H9 (cell line): ENCODE results near the gene OR1J1. TPM values are rescaled to one million over a fixed set of nuclear protein-coding genes. Genes with fewer than 3 reads are reported as not detected.

Experiments used
- DNase-seq: peaks from one replicate; pipeline ENCODE4 v3.0.0-alpha.2; 2017
- H2AFZ ChIP-seq: one replicate; pipeline ENCODE4 v1.6.1; 2013; ENCODE audit warnings: mild to moderate bottlenecking, low read length, control low read depth, moderate library complexity
- H2AK5ac ChIP-seq: 2 replicates; pipeline ENCODE4 v1.6.1; 2013; ENCODE audit warnings: low read length, control low read depth, mixed read lengths; ENCODE audit not compliant: insufficient read length
- H2BK120ac ChIP-seq: one replicate; pipeline ENCODE4 v1.6.1; 2013; ENCODE audit warnings: low read depth, mild to moderate bottlenecking, low read length, control low read depth, inconsistent platforms; ENCODE audit not compliant: poor library complexity, severe bottlenecking
- H2BK12ac ChIP-seq: 2 replicates; pipeline ENCODE4 v1.6.1; 2013; ENCODE audit warnings: low read length, control low read depth, mixed read lengths, low read depth; ENCODE audit not compliant: insufficient read length
- H2BK15ac ChIP-seq: 2 replicates; pipeline ENCODE4 v1.6.1; 2013; ENCODE audit warnings: low read depth, low read length, control low read depth
- H2BK20ac ChIP-seq: one replicate; pipeline ENCODE4 v1.6.1; 2013; ENCODE audit warnings: low read depth, mild to moderate bottlenecking, low read length, control low read depth, inconsistent platforms; ENCODE audit not compliant: poor library complexity, severe bottlenecking
- H2BK5ac ChIP-seq: 2 replicates; pipeline ENCODE4 v1.6.1; 2013; ENCODE audit warnings: low read length, control low read depth, mixed read lengths; ENCODE audit not compliant: insufficient read length
- H3K14ac ChIP-seq: 2 replicates; pipeline ENCODE4 v1.6.1; 2013; ENCODE audit warnings: low read length, control low read depth; ENCODE audit not compliant: insufficient read depth
- H3K18ac ChIP-seq: 2 replicates; pipeline ENCODE4 v1.6.1; 2013; ENCODE audit warnings: low read depth, mild to moderate bottlenecking, mixed read lengths, low read length, control low read depth; ENCODE audit not compliant: insufficient read length
- H3K23ac ChIP-seq: 2 replicates; pipeline ENCODE4 v1.6.1; 2013; ENCODE audit warnings: low read length, control low read depth, mixed read lengths, low read depth; ENCODE audit not compliant: insufficient read length
- H3K23me2 ChIP-seq: 2 replicates; pipeline ENCODE4 v1.6.1; 2013; ENCODE audit warnings: low read depth, mild to moderate bottlenecking, mixed read lengths, low read length, control low read depth; ENCODE audit not compliant: insufficient read length, poor library complexity, severe bottlenecking
- H3K27ac ChIP-seq: 2 replicates; pipeline ENCODE4 v1.5.1; 2013; ENCODE audit warnings: low read length, control low read depth, mixed read lengths, low read depth; ENCODE audit not compliant: insufficient read length
- H3K27me3 ChIP-seq: 2 replicates; pipeline ENCODE4 v1.6.1; 2013; ENCODE audit warnings: low read length, control low read depth, inconsistent platforms; ENCODE audit not compliant: insufficient read depth
- H3K4ac ChIP-seq: 2 replicates; pipeline ENCODE4 v1.6.1; 2013; ENCODE audit warnings: low read depth, mild to moderate bottlenecking, control low read depth, inconsistent platforms, low read length, moderate library complexity
- H3K4me1 ChIP-seq: 2 replicates; pipeline ENCODE4 v1.6.1; 2013; ENCODE audit warnings: low read length, control low read depth, inconsistent platforms; ENCODE audit not compliant: insufficient read depth
- H3K4me2 ChIP-seq: 2 replicates; pipeline ENCODE4 v1.6.1; 2013; ENCODE audit warnings: low read length, control low read depth, mixed read lengths; ENCODE audit not compliant: insufficient read length, insufficient read depth
- H3K56ac ChIP-seq: 2 replicates; pipeline ENCODE4 v1.6.1; 2013; ENCODE audit warnings: low read depth, mild to moderate bottlenecking, mixed read lengths, low read length, control low read depth; ENCODE audit not compliant: insufficient read length
- H3K79me1 ChIP-seq: 2 replicates; pipeline ENCODE4 v1.6.1; 2013; ENCODE audit warnings: low read depth, mild to moderate bottlenecking, moderate library complexity, low read length, control low read depth, inconsistent platforms; ENCODE audit not compliant: insufficient read depth, poor library complexity, severe bottlenecking
- H3K79me2 ChIP-seq: 2 replicates; pipeline ENCODE4 v1.6.1; 2013; ENCODE audit warnings: low read length, control low read depth, inconsistent platforms; ENCODE audit not compliant: insufficient read depth
- H3K9ac ChIP-seq: 2 replicates; pipeline ENCODE4 v1.6.1; 2013; ENCODE audit warnings: low read length, control low read depth, mixed read lengths; ENCODE audit not compliant: insufficient read length; ENCODE audit errors: extremely low read depth
- H3K9me3 ChIP-seq: one replicate; pipeline ENCODE4 v1.6.1; 2013; ENCODE audit warnings: low read depth, low read length, inconsistent platforms; ENCODE audit not compliant: control insufficient read depth
- H3T11ph ChIP-seq: one replicate; pipeline ENCODE4 v1.6.1; 2013; ENCODE audit warnings: mild to moderate bottlenecking, low read length, control low read depth, inconsistent platforms
- H4K20me1 ChIP-seq: one replicate; pipeline ENCODE4 v1.6.1; 2013; ENCODE audit not compliant: control insufficient read depth, insufficient read length, insufficient read depth
- H4K5ac ChIP-seq: 2 replicates; pipeline ENCODE4 v1.6.1; 2013; ENCODE audit warnings: low read depth, mild to moderate bottlenecking, mixed read lengths, low read length, control low read depth; ENCODE audit not compliant: insufficient read length
- H4K8ac ChIP-seq: replicated peaks from 2 replicates; pipeline ENCODE4 v1.6.1; 2013; ENCODE audit warnings: low read length, control low read depth, mixed read lengths, low read depth; ENCODE audit not compliant: insufficient read length
- H4K91ac ChIP-seq: 2 replicates; pipeline ENCODE4 v1.6.1; 2013; ENCODE audit warnings: low read depth, mild to moderate bottlenecking, moderate library complexity, mixed read lengths, low read length, control low read depth; ENCODE audit not compliant: insufficient read length
- H3K27ac Mint-ChIP-seq, 3 experiments: 2 replicates in 2 of 3; 3 replicates in 1 of 3; pipeline ENCODE4 v1.8.0; 2020 to 2021; ENCODE audit warnings: mixed read lengths in 3 of 3, mild to moderate bottlenecking in 1 of 3, moderate library complexity in 1 of 3
- H3K27me3 Mint-ChIP-seq: 2 replicates; pipeline ENCODE4 v1.8.0; 2021; ENCODE audit warnings: low read depth, mild to moderate bottlenecking, moderate library complexity, mixed read lengths
- H3K36me3 Mint-ChIP-seq, 3 experiments: 2 replicates in 2 of 3; 3 replicates in 1 of 3; pipeline ENCODE4 v1.8.0; 2020 to 2021; ENCODE audit warnings: low read depth in 3 of 3, mixed read lengths in 3 of 3; ENCODE audit not compliant: insufficient read depth in 1 of 3
- H3K4me1 Mint-ChIP-seq, 2 experiments: 2 replicates each; pipeline ENCODE4 v1.8.0; 2020; ENCODE audit warnings: mixed read lengths in 2 of 2
- H3K4me3 Mint-ChIP-seq, 2 experiments: 2 replicates in 1 of 2; 3 replicates in 1 of 2; pipeline ENCODE4 v1.8.0; 2020 to 2021; ENCODE audit warnings: mild to moderate bottlenecking in 2 of 2, mixed read lengths in 2 of 2, moderate library complexity in 1 of 2
- H3K9me3 Mint-ChIP-seq, 2 experiments: 2 replicates in 1 of 2; 3 replicates in 1 of 2; pipeline ENCODE4 v1.8.0; 2020; ENCODE audit warnings: mild to moderate bottlenecking in 2 of 2, mixed read lengths in 2 of 2, moderate library complexity in 1 of 2
- WGBS: extraction: QIAGEN DNeasy Blood & Tissue Kit; methylation state at CpG from one replicate; pipeline ENCODE4 v1.1.7; 2013; ENCODE audit warnings: missing lambda C conversion rate, low lambda C conversion rate, mixed read lengths; ENCODE audit not compliant: insufficient read length; ENCODE audit errors: extremely low coverage; 5-methylcytosine and 5-hydroxymethylcytosine counted together
- total RNA-seq: library from RNA; stranded (reverse); gene quantifications from 2 replicates; pipeline ENCODE4 v1.2.1, GENCODE V29; 2021
- TF ChIP-seq, protein P1 (sequence below): fragments of 200-600 bp; sonication (generic); conservative IDR thresholded peaks from 3 replicates; pipeline ENCODE4 v1.8.0; 2021; ENCODE audit warnings: antibody characterized with exemption, mild to moderate bottlenecking

The OR1J1 gene
- total RNA-seq, 1 experiment from 2014 or later = not detected

DNA sequence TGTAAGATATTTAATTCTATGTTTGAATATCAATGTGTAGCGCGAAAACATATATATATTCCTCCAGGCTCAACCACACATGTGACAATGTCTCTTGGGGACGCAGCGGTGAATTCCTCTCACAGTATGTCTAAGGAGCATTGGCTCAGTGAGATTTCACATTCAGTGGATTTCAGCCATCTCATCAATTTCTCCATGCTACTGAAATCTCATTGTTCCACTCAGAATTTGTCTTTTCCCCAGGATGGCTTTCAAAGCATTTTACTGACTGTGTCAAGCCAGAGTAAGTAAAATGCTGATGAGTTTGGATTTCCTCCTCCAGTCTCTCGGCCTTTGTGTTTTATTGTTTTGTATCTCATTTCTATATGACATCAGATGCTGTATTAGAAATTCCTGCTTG lies 1.3 kb upstream of the OR1J1 start:
- WGBS = no CpG with 5 or more reads among the region's 5 CpGs
- H2AK5ac ChIP-seq = no peak overlapping the region
- H3K79me1 ChIP-seq = no peaks in the 10 kb centered on the region
- no peak overlapping the region for H3K23ac ChIP-seq
- H3K9me3 Mint-ChIP-seq = peaks cover 67 to 89% of the 10 kb centered on the region in 2 experiments
- no peaks in the 10 kb centered on the region for H3K23me2 ChIP-seq
- no peak overlapping the region for H3K4me2 ChIP-seq
- DNase-seq = no peak
- H2BK5ac ChIP-seq = no peak overlapping the region
- H3K56ac ChIP-seq = no peak overlapping the region
- H3K9me3 ChIP-seq = peaks cover 21% of the 10 kb centered on the region
- TF ChIP-seq, protein P1, sequence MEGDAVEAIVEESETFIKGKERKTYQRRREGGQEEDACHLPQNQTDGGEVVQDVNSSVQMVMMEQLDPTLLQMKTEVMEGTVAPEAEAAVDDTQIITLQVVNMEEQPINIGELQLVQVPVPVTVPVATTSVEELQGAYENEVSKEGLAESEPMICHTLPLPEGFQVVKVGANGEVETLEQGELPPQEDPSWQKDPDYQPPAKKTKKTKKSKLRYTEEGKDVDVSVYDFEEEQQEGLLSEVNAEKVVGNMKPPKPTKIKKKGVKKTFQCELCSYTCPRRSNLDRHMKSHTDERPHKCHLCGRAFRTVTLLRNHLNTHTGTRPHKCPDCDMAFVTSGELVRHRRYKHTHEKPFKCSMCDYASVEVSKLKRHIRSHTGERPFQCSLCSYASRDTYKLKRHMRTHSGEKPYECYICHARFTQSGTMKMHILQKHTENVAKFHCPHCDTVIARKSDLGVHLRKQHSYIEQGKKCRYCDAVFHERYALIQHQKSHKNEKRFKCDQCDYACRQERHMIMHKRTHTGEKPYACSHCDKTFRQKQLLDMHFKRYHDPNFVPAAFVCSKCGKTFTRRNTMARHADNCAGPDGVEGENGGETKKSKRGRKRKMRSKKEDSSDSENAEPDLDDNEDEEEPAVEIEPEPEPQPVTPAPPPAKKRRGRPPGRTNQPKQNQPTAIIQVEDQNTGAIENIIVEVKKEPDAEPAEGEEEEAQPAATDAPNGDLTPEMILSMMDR = no peak
- no peaks in the 10 kb centered on the region for H3K79me2 ChIP-seq
- no peak overlapping the region for H3K14ac ChIP-seq
- H2BK15ac ChIP-seq = no peak overlapping the region
- no peak overlapping the region for H2BK12ac ChIP-seq
- H3K4me1 Mint-ChIP-seq = no peaks in the 10 kb centered on the region
- H3K27me3 Mint-ChIP-seq = peaks cover 8% of the 10 kb centered on the region; the same call in 1 of the 2 replicates
- H3K18ac ChIP-seq = no peak overlapping the region
- no peak overlapping the region for H2AFZ ChIP-seq
- no peak overlapping the region for H3K4ac ChIP-seq
- no peak overlapping the region for H3K27ac Mint-ChIP-seq
- no peak overlapping the region for H4K5ac ChIP-seq
- peaks cover 0 to 18% (median 0%) of the 10 kb centered on the region in 3 experiments; a peak in 3 of 7 replicates for H3K36me3 Mint-ChIP-seq
- no peak overlapping the region for H2BK120ac ChIP-seq
- no peaks in the 10 kb centered on the region for H3K4me1 ChIP-seq
- H3K27ac ChIP-seq = no peak overlapping the region
- no peak overlapping the region for H2BK20ac ChIP-seq
- no peaks in the 10 kb centered on the region for H4K20me1 ChIP-seq
- no peak overlapping the region for H3K9ac ChIP-seq
- no peak overlapping the region; a peak in 1 of 5 replicates for H3K4me3 Mint-ChIP-seq
- no peak overlapping the region for H4K91ac ChIP-seq
- H3T11ph ChIP-seq = no peak overlapping the region
- no peaks in the 10 kb centered on the region for H3K27me3 ChIP-seq
- no peak overlapping the region for H4K8ac ChIP-seq
